Osteocyte (in vitro differentiated cells): ENCODE results near the gene MRPS6. TPM values are rescaled to one million over a fixed set of nuclear protein-coding genes. Genes with fewer than 3 reads are reported as not detected.

Source experiments
- DNase-seq: peaks from one replicate; pipeline ENCODE4 v3.0.0; 2021; ENCODE audit warnings: mixed read lengths; ENCODE audit not compliant: unreplicated experiment; ENCODE audit errors: extremely low spot score
- H3K27ac Mint-ChIP-seq: one replicate; pipeline ENCODE4 v1.8.0; 2021; ENCODE audit warnings: mild to moderate bottlenecking, mixed read lengths; ENCODE audit not compliant: unreplicated experiment
- H3K27me3 Mint-ChIP-seq: one replicate; pipeline ENCODE4 v1.8.0; 2021; ENCODE audit warnings: mixed read lengths; ENCODE audit not compliant: unreplicated experiment
- H3K36me3 Mint-ChIP-seq: one replicate; pipeline ENCODE4 v1.8.0; 2021; ENCODE audit warnings: mixed read lengths; ENCODE audit not compliant: unreplicated experiment
- H3K4me1 Mint-ChIP-seq: one replicate; pipeline ENCODE4 v1.8.0; 2021; ENCODE audit warnings: mixed read lengths; ENCODE audit not compliant: unreplicated experiment
- H3K4me3 Mint-ChIP-seq: one replicate; pipeline ENCODE4 v1.8.0; 2021; ENCODE audit warnings: mild to moderate bottlenecking, moderate library complexity, mixed read lengths; ENCODE audit not compliant: unreplicated experiment
- H3K9me3 Mint-ChIP-seq: one replicate; pipeline ENCODE4 v1.8.0; 2021; ENCODE audit warnings: mixed read lengths; ENCODE audit not compliant: unreplicated experiment
- CTCF ChIP-seq: fragments of 200-600 bp; sonication (generic); IDR thresholded peaks from 2 replicates; pipeline ENCODE4 v1.5.0; 2021; ENCODE audit warnings: antibody characterized with exemption, mild to moderate bottlenecking, moderate library complexity
- total RNA-seq: library from RNA; stranded (reverse); gene quantifications from 2 replicates; pipeline ENCODE4 v1.2.1, GENCODE V29; 2021

Gene MRPS6
- total RNA-seq, 1 donor from 2014 or later: 124 TPM

GRCh38 chr21:34094949-34095348 is 21.6 kb downstream of the MRPS6 start:
- Mint-ChIP-seq H3K9me3 (no peaks in the 10 kb centered on the region), H3K27ac (no peak overlapping the region), H3K27me3 (no peaks in the 10 kb centered on the region), H3K36me3 (peaks cover 65% of the 10 kb centered on the region), H3K4me1 (peaks cover 61% of the 10 kb centered on the region), H3K4me3 (no peak overlapping the region)
- no peak for TF ChIP-seq CTCF
- DNase-seq: no peak

GRCh38 chr21:34097442-34097841 is 24.1 kb downstream of the MRPS6 start:
- Mint-ChIP-seq H3K9me3 (no peaks in the 10 kb centered on the region), H3K36me3 (peaks cover 65% of the 10 kb centered on the region), H3K4me1 (peaks cover 59% of the 10 kb centered on the region), H3K4me3 (no peak overlapping the region), H3K27me3 (no peaks in the 10 kb centered on the region), H3K27ac (no peak overlapping the region)
- no peak for DNase-seq
- no peak for TF ChIP-seq CTCF

- TF ChIP-seq CTCF: no peak
- H3K4me3 Mint-ChIP-seq: no peak overlapping the region
- peaks cover 67% of the 10 kb centered on the region for H3K4me1 Mint-ChIP-seq
Observed at GRCh38 chr21:34100337-34100736, 27.0 kb downstream of the MRPS6 start.

GRCh38 chr21:34100790-34101189 is 27.4 kb downstream of the MRPS6 start:
- TF ChIP-seq CTCF: no peak
- no peak overlapping the region for H3K4me3 Mint-ChIP-seq
- H3K36me3 Mint-ChIP-seq: peaks cover 58% of the 10 kb centered on the region
- H3K4me1 Mint-ChIP-seq: peaks cover 72% of the 10 kb centered on the region
- H3K27me3 Mint-ChIP-seq: no peaks in the 10 kb centered on the region
- no peak for DNase-seq
- no peaks in the 10 kb centered on the region for H3K9me3 Mint-ChIP-seq
- no peak overlapping the region for H3K27ac Mint-ChIP-seq

More at GRCh38 chr21:34100337-34100736, 27.0 kb downstream of the MRPS6 start:
- H3K27ac Mint-ChIP-seq: no peak overlapping the region
- H3K27me3 Mint-ChIP-seq: no peaks in the 10 kb centered on the region
- no peak for DNase-seq
- peaks cover 63% of the 10 kb centered on the region for H3K36me3 Mint-ChIP-seq
- no peaks in the 10 kb centered on the region for H3K9me3 Mint-ChIP-seq

GRCh38 chr21:34105947-34106541 is 32.7 kb downstream of the MRPS6 start:
- TF ChIP-seq CTCF: no peak
- peak overlapping the region; percentile 85 for H3K27ac Mint-ChIP-seq
- H3K9me3 Mint-ChIP-seq: no peaks in the 10 kb centered on the region
- no peaks in the 10 kb centered on the region for H3K27me3 Mint-ChIP-seq
- H3K4me3 Mint-ChIP-seq: peak overlapping the region; percentile 27
- peaks cover 47% of the 10 kb centered on the region for H3K36me3 Mint-ChIP-seq
- no peak for DNase-seq
- H3K4me1 Mint-ChIP-seq: peaks cover 68% of the 10 kb centered on the region
